GM19025 (cell line): ENCODE data around the gene TGFBR1.

Experiments
- ATAC-seq: cut with Tn5 transposase; IDR thresholded peaks from one replicate; pipeline ENCODE4 v1.9.1; 2021; ENCODE audit warnings: mild to moderate bottlenecking, low read depth, moderate library complexity; ENCODE audit not compliant: unreplicated experiment

The TGFBR1 gene

DNA sequence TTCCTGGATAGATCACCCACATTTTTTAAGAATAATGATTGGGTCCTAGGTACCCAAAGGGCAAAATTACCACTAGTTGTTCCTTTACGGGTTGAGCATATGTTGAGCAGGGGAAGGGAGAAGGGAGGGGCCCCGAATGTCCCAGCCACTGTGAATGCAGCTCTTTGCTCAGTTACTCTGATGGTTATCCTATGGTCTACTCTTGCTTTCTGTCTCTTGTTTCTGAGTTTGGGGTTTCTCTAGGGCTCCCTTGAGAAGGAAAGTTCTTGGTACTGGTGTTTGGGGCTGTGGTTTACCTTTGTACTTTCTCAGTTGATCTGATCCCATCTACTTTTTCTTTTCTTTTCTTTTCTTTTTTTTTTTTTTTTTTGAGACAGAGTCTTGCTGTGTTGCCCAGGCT lies 61.2 kb downstream of the TGFBR1 start:
- no peak for ATAC-seq

DNA sequence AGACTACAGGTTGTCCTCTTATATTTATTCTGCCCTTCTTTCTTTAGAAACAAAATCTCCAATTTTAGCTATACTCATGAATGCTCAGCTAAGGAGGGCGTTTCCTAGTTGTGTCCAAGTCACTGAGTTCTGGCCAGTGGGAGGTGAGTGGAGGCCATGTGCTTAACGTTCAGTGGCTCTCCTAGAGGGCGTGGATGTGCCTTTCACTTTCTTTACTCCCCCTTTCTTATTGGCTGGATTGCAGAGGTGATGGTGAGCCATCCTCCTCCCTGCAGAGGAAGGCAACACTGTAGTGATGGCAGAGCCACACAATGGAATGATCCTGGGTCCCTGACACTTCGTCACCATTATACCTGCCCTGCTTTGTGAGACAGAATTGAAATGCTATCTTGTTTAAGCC lies 62.2 kb downstream of the TGFBR1 start:
- ATAC-seq = no peak

DNA sequence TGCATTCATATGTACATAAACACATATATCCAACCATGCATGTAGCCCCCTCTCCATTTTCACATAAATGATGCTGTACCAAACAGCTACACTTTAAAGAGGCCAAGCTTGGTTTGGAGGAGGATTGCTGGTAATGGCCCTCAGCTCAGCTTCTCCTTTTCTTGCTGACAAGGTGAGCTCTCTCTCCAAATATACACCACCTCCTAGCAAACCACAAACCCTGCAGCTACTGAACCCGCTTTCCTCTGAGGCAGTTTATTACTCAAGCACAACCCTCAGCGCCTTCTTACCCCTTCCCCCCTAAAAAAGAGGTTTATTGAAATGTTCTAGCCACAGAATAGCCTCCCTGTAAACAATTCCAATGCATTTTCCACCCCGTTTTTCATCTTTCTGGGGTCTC lies 62.8 kb downstream of the TGFBR1 start:
- ATAC-seq = no peak

DNA sequence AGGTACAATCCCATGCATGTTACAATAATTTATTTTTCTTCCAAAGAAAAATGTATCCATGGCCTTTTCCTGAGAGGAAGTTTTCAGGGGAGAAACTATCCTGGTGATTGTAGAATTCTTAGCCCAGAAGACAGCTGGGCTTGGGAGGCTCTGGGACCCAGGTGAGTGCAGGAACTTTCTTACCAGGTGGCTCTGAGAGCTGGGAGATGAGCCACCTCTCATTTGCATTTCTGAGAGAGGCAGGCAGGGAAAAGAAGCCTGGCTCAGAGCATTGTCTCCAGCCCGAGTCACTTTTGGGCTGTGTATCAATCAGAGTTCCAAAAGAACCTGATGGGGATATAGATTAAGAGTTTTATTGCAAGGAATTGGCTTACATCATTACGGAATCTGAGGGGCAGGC lies 64.2 kb downstream of the TGFBR1 start:
- ATAC-seq = no peak

DNA sequence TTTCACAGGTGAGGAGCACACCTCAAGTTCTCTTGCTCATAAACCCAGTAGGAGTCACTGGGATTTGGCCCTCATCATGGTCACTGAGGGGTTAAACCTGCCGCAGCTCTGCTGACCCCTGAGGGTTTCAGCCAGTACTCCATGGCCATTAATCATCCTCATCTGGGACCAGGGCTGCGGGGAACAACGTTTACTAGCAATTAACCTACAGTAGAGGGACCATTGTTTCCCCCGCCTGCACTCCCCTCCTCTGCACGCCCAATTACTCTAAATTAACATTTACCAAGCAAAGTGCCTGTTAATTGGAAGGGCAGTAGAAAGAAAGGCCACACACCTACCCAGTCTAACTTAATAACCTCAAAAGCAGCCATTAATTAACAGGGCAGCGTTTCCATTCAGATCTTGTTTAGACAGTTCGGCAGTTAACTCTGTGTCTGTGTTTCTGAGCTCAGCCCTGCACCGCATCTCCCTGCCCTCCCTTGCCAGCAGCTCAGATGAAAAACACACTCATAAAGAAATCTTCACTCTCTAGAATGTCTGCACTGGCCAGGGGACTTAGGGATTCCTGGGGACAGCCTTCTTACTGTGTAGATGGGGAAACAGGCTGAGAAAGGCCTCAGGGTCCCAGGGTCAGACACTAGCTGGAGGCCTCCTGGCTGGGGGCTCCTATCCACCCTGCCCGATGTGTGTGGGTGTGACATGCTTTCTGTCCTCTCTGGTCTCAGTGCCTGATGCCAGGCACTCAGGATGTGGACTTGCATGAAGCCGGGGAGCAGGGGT lies 65.3 kb downstream of the TGFBR1 start:
- no peak for ATAC-seq

DNA sequence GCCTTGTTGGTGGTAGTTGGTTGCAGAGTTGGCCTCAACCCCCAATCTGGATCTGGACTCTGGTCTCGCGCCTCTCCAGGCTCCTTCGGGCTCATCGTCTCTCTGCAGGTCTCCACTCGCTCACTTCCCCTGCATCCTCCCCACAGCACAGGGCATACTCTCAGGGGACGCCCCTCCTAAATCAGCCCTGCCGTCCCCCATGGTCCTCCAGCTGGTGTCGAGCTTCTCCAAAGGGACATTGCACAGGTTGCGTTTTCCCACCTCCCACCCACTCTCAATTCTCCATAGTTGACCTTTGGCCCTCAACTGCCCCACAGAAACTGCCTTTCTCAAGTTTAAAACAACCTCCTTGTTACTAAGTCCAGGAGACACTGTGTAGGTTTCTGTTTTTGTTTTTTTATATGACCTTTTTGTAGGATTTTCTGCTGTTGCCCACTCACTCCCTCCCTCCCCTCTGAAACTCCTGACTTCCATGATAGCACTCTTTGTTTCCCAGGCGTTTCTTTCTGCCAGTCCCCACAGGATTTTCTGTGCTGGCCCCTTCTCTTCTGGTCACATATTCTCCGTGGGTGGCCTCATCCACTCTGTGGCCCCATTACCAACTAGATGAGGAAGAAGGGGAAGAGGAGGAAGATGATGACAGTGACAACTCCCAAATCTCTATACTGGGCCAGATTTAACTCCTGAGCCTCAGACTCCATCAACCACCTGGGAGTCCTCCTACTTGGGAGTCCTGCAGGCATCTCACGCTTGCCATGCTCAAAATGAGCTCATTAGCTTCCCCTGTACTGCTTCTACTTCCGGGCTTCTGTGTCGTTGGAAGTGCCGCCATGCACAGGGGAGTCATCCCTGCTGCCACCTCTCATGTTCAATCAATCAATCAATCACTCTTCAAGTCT lies 66.6 kb downstream of the TGFBR1 start:
- ATAC-seq = no peak

DNA sequence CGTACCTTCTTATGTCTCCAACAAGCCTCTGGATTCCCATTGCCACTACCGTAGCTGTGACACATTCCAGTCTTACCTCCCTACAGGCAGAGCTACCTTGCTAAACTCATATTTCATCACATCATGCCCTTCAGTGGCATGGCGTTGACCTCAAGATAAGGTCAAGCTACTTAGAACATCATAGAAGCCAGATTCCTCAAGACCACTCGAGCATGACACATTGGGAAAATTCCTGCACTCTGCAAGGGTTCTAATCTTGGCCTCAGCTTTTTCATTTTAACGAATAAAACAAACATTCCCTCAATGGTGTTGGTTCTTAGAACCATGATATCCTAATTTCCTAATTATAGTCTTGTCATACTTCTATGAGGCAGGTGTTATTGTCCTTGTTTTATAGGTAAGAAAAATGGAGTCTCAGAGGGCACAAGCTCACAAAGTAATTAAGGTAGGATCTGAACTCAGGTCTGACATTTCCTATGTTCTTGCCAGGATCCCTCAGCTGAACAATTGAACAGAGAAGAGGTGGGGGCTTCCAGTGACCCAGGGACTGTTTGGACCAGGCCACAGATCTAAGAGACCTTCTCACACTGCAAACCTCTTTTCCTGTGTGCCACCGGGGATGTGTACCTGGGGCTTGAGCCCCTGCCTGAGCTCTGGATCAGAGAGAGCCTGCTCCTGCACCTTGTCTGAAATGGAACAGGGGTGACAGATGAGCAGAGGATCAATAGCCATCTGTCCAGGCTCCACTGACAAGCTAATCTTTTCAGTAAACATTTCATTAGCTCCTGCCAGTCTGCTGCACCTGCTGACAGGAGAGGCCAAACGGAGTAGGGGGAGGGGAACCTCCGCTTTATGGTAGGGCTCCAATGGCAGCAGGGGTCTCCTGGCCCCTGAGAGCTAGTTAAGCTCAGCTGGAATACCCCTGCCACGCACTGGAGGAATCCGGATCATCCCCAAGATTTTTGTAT lies 67.5 kb downstream of the TGFBR1 start:
- no peak for ATAC-seq

DNA sequence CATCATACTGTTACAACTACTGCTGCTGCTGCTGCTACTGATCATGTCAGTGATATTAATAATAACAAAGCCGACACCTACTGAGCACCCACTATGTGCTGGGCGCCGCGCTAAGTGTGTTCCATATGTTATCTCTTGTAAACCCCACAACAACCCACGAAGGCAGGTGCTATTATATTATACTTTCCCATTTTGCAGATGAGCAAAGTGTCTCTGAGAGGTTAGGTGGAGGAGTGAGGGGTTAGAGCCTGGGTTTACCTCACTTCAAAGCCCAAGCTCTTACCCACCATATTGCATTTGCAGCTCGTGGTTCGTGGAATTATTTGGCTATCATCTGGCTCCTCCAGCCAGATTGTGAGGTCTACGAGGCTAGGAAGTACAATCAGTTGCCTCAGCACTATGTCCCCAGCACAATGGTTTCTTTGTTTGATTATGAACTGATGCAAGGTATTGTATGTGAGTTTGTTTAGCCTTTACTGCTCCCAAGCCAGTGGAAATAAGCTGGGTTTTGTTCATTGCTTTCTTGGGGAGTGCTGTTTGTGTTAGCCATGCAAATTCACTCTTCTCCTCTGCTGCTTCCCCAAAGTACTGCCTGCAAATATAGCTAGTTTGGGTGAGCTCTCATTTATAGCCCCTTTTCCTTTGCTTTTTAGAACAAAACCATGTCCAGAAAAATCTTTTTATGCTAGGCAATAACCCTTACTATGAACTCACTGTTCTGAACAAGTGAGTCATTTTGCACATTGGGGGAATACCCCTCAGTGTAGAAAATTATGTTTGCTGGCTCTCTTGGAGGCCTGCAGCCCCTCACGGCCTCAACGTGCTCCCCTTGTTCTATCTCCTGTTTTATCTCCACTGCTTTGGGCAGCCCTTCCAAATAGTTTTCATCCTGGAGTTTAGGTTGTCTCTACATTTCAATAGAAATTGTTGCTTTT lies 68.9 kb downstream of the TGFBR1 start:
- ATAC-seq = no peak

DNA sequence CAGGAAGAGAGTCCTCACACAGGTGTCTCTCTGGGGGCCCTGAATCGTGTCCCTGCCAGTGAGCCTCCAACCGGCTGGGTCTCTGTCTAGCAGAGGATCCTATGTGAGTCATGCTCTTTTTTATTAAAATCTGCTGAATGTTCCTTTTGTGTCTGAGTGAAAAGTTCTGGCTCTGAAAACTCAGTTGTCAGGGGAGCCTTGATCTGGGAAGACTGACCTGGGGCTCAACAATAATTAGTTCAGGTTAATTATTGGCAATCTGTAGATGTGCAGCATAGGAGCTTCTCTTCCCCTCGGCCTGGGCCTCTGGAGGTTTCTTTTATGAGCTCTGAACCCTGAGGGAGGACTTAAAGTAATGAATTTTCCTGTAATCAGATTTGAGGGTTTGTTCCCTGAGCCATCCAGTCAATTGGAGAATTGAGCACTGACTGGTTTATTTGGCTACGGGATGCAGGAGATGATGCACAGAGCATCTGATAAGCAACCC lies 71.7 kb downstream of the TGFBR1 start:
- ATAC-seq = no peak

DNA sequence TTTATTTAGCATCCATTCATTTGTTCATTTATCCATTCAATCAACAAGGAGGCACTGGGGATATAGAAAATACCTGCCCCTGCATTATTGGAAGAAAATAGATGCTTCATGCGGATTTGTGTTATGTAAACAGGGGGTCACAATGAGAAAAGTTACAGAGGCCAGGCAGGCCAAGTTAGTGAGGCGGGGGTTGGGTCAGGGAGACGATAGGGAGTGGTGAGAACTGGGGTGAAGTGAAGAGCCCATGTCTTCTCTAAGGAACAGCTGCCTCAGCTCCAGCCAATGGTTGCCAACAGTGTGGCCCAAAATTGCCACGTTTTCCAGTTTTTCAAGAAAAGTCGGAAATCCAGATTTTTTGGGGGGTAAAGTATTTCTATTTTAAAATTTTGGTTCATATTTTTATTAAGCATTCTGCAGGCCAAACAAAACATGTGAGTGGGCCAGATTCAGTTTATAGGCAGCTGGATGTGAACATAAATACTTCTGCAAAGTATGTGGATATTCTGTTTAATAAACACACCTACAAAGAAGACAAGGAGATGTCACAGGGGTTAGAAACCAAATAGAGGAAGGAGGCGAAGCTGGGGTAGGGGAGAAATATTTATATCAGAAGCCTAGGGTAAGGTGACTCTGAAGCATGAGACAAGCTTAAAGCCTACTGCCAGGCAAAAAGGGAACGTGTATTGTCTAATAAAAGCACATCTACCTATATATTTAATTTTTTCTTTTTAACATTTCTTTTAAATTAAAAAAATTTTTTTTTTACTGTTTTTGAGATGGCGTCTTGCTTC lies 72.9 kb downstream of the TGFBR1 start:
- no peak for ATAC-seq

DNA sequence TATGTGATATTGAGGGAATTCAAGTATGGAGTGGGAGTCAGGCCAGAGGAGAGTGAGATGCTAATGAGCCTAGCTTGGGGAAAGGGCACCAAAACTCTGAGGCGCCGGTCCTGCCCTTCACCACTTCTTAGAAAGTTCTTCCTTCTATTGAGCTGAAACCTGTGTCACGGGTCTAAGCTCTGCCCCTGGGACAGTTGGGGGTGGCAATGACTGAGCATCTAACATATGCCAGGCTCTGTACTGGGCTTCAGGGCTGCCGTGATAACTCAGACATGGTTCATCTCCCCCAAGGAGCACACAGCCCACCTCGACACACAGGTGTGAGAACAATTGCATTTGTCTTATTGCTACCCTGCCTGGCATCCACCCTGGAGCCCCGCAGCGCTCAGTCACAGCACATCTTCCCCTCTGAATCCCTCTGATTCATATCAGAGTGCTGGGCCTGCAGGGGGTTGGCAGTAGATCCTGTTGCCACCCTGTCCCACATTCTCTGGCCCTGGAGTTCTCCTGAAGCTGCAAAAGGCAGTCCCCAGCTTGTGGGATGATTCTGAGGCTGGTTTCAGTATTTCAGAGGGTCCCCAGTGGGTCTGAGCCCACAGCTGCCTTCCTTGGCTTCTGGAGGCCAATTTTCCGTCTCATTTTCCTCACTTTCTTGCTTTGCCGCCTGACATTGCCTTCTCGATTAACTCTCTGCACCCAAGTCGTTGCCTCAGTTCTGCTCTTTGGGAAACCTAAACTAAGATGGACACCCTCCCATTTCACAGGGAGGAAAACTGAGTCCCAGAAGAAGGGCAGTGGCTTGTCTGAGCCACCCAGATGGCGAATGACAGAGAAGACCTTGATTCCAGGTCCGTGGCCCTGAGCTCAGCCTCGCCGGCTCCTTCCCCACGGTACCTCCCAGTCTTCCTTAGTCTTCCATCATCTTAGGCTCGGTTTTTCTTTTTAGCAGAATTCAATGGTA lies 74.3 kb downstream of the TGFBR1 start:
- ATAC-seq = no peak

DNA sequence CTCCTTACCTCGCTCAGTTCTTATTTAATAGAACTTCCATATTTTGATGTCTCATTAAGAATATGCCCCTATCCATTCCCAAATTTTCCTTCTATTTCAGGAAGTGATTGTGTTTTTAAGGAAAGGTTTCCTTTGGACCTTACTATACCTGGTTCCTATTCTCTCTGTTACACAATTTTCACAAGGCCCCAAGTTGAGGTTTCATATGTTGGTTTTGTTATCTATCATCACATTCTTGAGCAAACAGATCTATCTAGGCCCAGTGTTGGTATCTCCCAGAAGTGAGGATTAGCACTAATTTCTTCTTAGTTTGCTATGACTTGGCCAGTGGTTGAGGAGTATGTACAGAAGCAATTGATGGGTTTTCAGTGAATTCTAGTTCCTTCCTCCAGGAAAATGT lies 75.3 kb downstream of the TGFBR1 start:
- peak; percentile 36 for ATAC-seq

DNA sequence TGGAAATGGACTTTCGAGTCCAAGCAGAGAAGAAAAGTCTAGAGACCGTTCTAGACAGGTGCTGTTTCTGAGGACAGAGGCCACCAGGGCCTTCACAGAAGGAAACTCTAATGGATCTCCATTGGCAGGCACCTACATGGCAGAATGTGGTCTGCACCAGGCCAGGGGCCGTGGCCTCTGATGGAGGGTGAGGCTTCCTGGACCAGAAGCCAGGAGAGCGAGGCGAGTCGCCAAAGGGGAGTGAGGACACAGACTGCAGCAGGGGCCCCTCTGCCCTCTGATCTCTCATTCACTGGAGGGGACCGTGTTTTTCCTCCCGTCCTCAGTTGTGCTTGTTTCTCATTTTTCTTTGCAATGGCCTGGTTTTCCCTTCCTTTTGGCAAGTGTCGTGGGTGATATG lies 75.7 kb downstream of the TGFBR1 start:
- no peak for ATAC-seq

DNA sequence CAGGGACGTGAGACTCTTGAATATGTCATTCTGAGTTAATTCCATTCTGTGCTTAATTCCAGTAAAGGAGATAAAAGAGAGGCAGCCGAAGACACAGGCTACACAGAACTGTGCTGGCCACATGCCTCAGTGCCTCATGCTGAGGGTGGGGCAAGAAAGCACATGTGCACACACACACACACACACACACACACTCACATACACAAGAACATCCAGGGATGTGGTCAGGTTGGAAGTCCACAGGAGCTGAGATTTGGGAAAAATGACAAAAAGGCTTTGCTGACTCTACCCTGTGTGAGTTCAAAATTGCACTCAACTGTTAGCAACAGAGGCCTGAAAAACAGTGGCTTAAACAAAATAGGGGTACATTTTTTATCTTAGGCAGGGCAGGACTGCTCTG lies 76.3 kb downstream of the TGFBR1 start:
- no peak for ATAC-seq

DNA sequence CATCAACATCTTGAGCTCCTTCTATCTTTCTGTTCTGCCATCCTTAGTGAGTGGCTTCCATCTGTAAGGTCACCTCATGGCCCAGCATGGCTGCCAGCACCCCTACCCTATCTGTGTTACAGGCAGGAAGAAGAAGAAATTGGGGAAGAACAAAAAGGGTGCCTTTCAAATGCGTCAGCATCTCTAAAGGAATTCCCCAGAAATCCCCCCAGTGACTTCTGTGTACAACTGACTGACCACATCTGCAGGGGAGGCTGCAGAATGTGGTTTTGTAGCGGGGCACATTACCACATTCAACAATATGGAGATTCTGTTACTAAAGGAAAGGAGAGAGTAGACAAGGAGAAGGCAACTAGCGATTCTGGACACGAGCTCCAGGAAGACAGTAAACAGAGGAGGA lies 76.7 kb downstream of the TGFBR1 start:
- peak; percentile 52 for ATAC-seq

DNA sequence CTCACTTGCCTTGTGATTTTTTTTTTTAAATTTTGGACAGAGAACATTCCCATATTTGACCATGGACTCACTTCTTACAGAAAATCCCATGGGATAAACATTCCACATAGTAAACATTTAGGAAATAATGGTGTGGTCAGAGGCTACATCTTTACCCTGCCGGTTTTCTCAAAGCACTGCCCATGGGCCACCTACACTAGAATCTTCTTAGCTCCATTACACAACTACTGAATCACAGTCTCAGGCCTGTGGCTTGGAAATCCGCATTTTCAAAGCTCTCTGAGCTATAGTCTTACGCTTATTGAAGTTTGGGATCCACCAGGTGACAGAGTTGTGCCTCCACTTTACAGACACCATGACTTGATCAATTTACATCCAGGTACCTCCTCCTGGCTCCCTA lies 77.4 kb downstream of the TGFBR1 start:
- ATAC-seq = no peak

DNA sequence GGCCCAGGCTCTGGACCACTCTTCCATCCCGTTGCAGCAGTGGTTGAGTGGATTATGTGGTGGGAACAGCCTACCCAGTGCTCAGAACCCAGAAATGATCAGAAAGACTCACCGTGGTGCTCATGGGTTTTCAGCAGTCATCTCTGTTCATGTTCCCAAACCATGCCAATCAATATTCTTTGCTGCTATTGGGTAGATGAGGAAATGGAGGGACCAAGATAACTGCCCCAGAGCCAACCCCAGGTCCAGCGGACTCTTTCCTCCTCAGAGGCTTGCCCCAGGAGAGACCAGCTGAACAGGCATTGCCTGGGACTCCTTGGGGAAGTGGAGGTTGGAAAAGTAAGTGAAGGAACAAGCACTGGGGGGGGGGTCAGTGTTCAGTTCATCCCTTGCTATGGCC lies 78.7 kb downstream of the TGFBR1 start:
- no peak for ATAC-seq

DNA sequence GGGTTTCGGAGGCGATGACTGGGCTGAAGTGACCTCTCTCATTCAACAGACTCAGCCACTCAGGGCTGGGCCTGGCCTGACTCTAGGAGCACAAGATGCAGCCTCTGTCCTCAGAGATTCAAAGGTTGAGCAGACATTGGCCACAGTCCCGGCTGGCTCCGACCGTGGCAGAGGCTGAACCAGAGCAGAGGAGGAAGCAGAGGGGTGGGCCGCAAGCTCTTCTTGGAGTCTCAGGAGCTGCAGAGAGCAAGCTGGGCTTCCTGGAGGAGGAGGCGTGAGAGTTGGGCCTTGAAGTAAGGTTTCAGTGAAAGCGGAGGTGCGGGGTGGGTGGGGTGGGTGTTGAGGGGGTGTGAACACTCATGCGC lies 79.2 kb downstream of the TGFBR1 start:
- no peak for ATAC-seq
